Transverse colon (tissue), 4 donors: ENCODE measurements around the gene TLX3. TPM values are rescaled to one million over a fixed set of nuclear protein-coding genes. Genes with fewer than 3 reads are reported as not detected.
A peak's percentile ranks its signal among the peaks of the same experiment; 100 is the strongest.

Experiments used
- DNase-seq: peaks from one replicate; pipeline ENCODE4 v3.0.0-alpha.2; 2019
- H3K27ac ChIP-seq, 4 donors: fragments of 200-600 bp; sonication (generic); 2 replicates each; pipeline ENCODE4 v1.5.1; 2016 to 2018; ENCODE audit warnings: inconsistent platforms in 4 of 4
- H3K27me3 ChIP-seq: fragments of 200-600 bp; sonication (generic); 2 replicates; pipeline ENCODE4 v1.5.1; 2017; ENCODE audit warnings: inconsistent platforms
- H3K36me3 ChIP-seq, 4 donors: fragments of 200-600 bp; sonication (generic); 2 replicates each; pipeline ENCODE4 v1.5.1; 2017 to 2019; ENCODE audit warnings: inconsistent platforms in 4 of 4
- H3K4me1 ChIP-seq, 4 donors: fragments of 200-600 bp; sonication (generic); 2 replicates each; pipeline ENCODE4 v1.5.1; 2017 to 2020; ENCODE audit warnings: inconsistent platforms in 4 of 4
- H3K4me3 ChIP-seq, 4 donors: fragments of 200-600 bp; sonication (generic); 1 replicate in 1 of 4; 2 replicates in 3 of 4; pipeline versions ENCODE4 v1.5.1 to v1.6.1; 2017 to 2019; ENCODE audit warnings: inconsistent platforms in 4 of 4
- H3K9me3 ChIP-seq, 2 donors: fragments of 200-600 bp; sonication (generic); 2 replicates each; pipeline ENCODE4 v1.5.1; 2017 to 2019; ENCODE audit warnings: inconsistent platforms in 2 of 2
- EP300 ChIP-seq: sonication (generic); formaldehyde crosslinking; IDR thresholded peaks from one replicate; pipeline ENCODE4 v1.6.1; 2017; ENCODE audit warnings: antibody characterized with exemption, low read depth
- POLR2A ChIP-seq: fragments of 450-650 bp; IDR thresholded peaks from one replicate; pipeline ENCODE4 v1.6.1; 2016; ENCODE audit warnings: antibody characterized with exemption, mild to moderate bottlenecking, moderate library complexity
- POLR2AphosphoS5 ChIP-seq, 3 donors: sonication (generic); formaldehyde crosslinking; IDR thresholded peaks; one replicate each; pipeline ENCODE4 v1.6.1; 2016; ENCODE audit warnings: antibody characterized with exemption in 3 of 3
- WGBS, 2 donors: methylation state at CpG; one replicate each; pipeline ENCODE4 v1.1.5; 2018; ENCODE audit warnings: low coverage in 1 of 2; 5-methylcytosine and 5-hydroxymethylcytosine counted together
- in situ Hi-C, 4 donors: fragments of 200-750 bp; cut with MboI; loops; one replicate each; pipeline versions ENCODE4 v1.15.0 to v1.15.1; 2017; ENCODE audit warnings: low sequenced_read_pairs in 3 of 4, low pct_ligation_motif_present in 1 of 4, low pct_unique_long_range_greater_than_20kb in 1 of 4
- intact Hi-C: fragments of 100-400 bp; cut with DNase I; formaldehyde crosslinking; loops from one replicate; pipeline ENCODE4 v1.15.1; 2023; ENCODE audit warnings: low total_unique reads
- total RNA-seq, 4 donors: library from RNA; depleted of rRNA; stranded (reverse); fragments of >200 nt; gene quantifications; one replicate each; pipeline ENCODE4 v1.1.0, GENCODE V29; 2016
- TF ChIP-seq, protein P1 (sequence below), 5 experiments: fragments of 200-600 bp in 3 of 5; fragments of 450-650 bp in 2 of 5; sonication (generic) in 3 of 5; IDR thresholded peaks; 1 replicate in 2 of 5; 2 replicates in 3 of 5; pipeline ENCODE4 v1.5.1; 2016 to 2017; ENCODE audit warnings: antibody characterized with exemption in 5 of 5, inconsistent platforms in 3 of 5, mild to moderate bottlenecking in 2 of 5, moderate library complexity in 1 of 5

The TLX3 gene
- total RNA-seq, 4 donors from 2014 or later = not detected

DNA sequence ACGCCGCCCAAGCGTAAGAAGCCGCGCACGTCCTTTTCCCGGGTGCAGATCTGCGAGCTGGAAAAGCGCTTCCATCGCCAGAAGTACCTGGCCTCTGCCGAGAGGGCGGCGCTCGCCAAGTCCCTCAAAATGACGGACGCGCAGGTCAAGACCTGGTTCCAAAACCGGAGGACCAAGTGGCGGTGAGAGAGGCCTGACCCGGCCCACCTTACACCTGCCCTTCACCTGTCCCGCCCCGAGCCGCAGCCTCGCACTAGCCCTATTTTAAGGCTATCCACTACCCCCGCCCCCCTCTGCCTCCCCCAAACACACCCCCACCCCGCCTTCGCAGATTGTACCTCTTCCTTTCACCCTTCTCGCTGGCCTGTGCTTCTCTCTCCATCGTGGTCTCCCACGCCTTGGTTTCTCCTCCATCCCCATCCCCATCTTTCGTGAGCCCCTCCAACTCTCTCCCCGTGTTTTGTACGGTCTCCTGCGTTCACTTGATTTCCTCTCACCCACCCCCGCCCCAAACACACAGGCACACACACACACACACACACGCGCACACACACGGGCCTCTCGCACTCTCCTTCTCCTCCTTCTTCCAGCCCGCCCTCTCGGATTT lies 1.3 kb downstream of the TLX3 start:
- Histone ChIP-seq H3K4me1 (peaks cover 5 to 62% (median 39%) of the 10 kb centered on the region in 4 donors), H3K4me3 (peak overlapping the region in 1 of 4 donors; percentile 30), H3K9me3 (no peaks in the 10 kb centered on the region), H3K27me3 (peaks cover 100% of the 10 kb centered on the region), H3K36me3 (no peaks in the 10 kb centered on the region), H3K27ac (no peak overlapping the region)
- TF ChIP-seq EP300 = no peak
- TF ChIP-seq POLR2AphosphoS5 (IDR thresholded peaks at IDR 0.05) = no peak
- no peak for TF ChIP-seq POLR2A
- TF ChIP-seq, protein P1, sequence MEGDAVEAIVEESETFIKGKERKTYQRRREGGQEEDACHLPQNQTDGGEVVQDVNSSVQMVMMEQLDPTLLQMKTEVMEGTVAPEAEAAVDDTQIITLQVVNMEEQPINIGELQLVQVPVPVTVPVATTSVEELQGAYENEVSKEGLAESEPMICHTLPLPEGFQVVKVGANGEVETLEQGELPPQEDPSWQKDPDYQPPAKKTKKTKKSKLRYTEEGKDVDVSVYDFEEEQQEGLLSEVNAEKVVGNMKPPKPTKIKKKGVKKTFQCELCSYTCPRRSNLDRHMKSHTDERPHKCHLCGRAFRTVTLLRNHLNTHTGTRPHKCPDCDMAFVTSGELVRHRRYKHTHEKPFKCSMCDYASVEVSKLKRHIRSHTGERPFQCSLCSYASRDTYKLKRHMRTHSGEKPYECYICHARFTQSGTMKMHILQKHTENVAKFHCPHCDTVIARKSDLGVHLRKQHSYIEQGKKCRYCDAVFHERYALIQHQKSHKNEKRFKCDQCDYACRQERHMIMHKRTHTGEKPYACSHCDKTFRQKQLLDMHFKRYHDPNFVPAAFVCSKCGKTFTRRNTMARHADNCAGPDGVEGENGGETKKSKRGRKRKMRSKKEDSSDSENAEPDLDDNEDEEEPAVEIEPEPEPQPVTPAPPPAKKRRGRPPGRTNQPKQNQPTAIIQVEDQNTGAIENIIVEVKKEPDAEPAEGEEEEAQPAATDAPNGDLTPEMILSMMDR (IDR thresholded peaks at IDR 0.05) = peak in 2 of 5 experiments; percentile 33 to 41
- intact Hi-C loops (no loop called here), in situ Hi-C loops (no loop called here)
- DNase-seq = peak; percentile 14
- WGBS, 2 donors = 0 to 6% methylated on average over 6 to 40 of the region's 41 CpGs

DNA sequence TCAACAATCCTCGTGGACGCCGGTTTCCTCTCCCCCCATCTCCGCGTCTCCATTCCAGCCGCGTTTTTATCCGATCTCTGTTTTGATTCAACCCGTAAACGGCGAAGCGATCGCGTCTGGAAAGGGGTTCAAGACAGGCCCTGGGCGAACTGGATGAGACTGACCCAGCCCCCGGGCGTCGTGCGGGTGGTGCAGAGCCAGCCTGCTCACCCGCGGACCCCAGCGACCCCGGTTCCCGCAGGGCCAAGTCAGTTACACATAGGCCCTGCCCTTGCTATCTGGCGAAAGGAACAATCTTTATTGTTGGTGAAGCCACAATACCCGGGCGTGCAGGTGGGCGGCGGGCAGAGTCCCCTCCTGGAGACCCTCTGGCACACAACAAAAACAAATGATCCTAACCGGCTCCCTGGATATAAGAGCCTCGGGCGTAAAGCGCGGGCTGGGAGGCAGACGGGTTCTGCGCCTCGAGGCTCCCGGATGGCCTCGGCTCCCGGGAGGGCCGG lies 1.8 kb downstream of the TLX3 start:
- DNase-seq = no peak
- peaks cover 5 to 68% (median 44%) of the 10 kb centered on the region in 4 donors for H3K4me1 ChIP-seq
- intact Hi-C loops (no loop called here), in situ Hi-C loops (no loop called here)
- TF ChIP-seq POLR2A (no peak), POLR2AphosphoS5 (IDR thresholded peaks at IDR 0.05) (no peak), EP300 (no peak)
- TF ChIP-seq, protein P1 (IDR thresholded peaks at IDR 0.05) = no peak
- no peak overlapping the region for H3K27ac ChIP-seq
- H3K36me3 ChIP-seq = no peaks in the 10 kb centered on the region
- 0 to 5% methylated on average over 1 to 40 of the region's 41 CpGs for WGBS, 2 donors
- peaks cover 100% of the 10 kb centered on the region for H3K27me3 ChIP-seq
- peak overlapping the region in 1 of 4 donors; percentile 15 for H3K4me3 ChIP-seq
- H3K9me3 ChIP-seq = no peaks in the 10 kb centered on the region

DNA sequence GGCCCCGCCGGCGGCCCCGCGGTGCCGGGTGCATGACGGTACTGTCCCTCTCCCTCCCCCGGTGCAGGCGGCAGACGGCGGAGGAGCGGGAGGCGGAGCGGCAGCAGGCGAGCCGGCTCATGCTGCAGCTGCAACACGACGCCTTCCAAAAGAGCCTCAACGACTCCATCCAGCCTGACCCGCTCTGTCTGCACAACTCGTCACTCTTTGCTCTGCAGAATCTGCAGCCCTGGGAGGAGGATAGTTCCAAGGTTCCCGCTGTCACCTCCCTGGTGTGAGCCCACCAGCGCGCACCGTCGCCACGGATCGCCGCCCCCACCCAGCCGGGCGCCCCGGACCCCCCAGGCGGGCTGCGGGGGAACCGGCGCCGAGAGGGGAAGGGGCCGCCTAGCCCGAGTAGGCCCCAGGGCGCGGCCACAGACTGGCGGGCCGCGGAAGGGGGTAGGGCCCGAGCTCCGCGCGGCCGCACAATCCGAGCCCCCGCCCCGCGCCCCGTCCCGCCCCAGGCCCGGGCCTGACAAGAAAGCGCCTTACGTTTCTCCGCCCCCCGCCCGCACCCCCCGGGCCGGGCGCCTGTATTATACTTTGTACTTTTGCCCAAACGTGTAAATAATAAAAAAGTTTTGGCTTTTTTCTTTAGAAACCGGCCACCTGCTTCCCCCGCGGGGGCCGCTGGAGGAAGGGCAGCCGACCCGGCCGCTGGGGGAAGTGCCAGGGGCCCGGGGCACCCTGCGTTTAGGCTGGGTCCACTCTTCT lies 2.5 kb downstream of the TLX3 start:
- no peaks in the 10 kb centered on the region for H3K9me3 ChIP-seq
- TF ChIP-seq POLR2AphosphoS5 (IDR thresholded peaks at IDR 0.05) (no peak), POLR2A (no peak), EP300 (no peak)
- TF ChIP-seq, protein P1 (IDR thresholded peaks at IDR 0.05) = no peak

More for the DNA sequence above, 2.5 kb downstream of the TLX3 start:
- Histone ChIP-seq H3K4me3 (peak overlapping the region in 1 of 4 donors; percentile 41), H3K36me3 (no peaks in the 10 kb centered on the region), H3K27ac (no peak overlapping the region), H3K4me1 (peaks cover 5 to 74% (median 50%) of the 10 kb centered on the region in 4 donors), H3K27me3 (peaks cover 100% of the 10 kb centered on the region)
- 7% methylated on average over 64 of the region's 74 CpGs; no CpG with 5 or more reads in 1 of the 2 donors for WGBS, 2 donors
- DNase-seq = no peak
- intact Hi-C loops = no loop called here
- in situ Hi-C loops = no loop called here
